HG03439 (cell line): ENCODE data around the gene TMEM259.

ENCODE experiments used
- ATAC-seq: cut with Tn5 transposase; IDR thresholded peaks from one replicate; pipeline ENCODE4 v1.9.1; 2021; ENCODE audit warnings: mild to moderate bottlenecking, moderate library complexity; ENCODE audit not compliant: unreplicated experiment

TMEM259 gene

DNA sequence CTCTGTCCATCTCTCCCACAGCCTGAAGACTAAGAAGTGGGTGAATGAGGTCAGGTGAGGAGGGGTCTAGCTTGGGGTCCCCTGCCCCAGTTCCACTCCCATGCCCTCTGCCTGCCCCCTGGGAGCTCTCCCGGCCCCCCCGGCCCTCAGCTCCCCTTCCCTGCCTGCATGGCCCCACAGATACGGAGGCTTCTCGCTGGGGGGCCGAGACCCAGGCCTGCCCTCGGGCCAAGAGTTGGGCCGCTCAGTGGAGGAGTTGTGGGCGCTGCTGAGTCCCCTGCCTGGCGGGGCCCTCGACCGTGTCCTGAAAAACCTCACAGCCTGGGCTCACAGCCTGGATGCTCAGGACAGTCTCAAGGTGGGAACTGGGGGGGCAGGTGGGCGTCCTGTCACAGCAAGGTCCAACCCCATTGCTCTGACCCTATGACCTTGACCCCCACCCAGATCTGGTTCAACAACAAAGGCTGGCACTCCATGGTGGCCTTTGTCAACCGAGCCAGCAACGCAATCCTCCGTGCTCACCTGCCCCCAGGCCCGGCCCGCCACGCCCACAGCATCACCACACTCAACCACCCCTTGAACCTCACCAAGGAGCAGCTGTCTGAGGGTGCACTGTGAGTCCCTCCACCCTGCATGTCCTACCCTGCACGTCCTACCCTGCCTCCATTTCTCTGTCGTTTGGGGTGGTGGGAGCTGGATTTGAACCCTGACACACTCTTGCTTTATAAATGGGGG, 35.1 kb upstream of the TMEM259 start:
- no peak for ATAC-seq

DNA sequence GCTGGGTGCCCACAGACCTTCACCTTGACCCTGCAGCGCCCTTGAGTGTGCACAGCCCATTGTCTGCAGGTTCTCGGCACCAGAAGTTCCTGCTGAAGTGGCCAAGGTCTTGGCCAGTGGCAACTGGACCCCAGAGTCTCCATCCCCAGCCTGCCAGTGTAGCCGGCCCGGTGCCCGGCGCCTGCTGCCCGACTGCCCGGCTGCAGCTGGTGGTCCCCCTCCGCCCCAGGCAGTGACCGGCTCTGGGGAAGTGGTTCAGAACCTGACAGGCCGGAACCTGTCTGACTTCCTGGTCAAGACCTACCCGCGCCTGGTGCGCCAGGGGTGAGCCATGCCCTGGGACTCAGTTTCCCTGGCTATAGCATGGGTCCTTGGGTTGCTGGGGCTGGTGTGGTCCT, 34.1 kb upstream of the TMEM259 start:
- no peak for ATAC-seq

DNA sequence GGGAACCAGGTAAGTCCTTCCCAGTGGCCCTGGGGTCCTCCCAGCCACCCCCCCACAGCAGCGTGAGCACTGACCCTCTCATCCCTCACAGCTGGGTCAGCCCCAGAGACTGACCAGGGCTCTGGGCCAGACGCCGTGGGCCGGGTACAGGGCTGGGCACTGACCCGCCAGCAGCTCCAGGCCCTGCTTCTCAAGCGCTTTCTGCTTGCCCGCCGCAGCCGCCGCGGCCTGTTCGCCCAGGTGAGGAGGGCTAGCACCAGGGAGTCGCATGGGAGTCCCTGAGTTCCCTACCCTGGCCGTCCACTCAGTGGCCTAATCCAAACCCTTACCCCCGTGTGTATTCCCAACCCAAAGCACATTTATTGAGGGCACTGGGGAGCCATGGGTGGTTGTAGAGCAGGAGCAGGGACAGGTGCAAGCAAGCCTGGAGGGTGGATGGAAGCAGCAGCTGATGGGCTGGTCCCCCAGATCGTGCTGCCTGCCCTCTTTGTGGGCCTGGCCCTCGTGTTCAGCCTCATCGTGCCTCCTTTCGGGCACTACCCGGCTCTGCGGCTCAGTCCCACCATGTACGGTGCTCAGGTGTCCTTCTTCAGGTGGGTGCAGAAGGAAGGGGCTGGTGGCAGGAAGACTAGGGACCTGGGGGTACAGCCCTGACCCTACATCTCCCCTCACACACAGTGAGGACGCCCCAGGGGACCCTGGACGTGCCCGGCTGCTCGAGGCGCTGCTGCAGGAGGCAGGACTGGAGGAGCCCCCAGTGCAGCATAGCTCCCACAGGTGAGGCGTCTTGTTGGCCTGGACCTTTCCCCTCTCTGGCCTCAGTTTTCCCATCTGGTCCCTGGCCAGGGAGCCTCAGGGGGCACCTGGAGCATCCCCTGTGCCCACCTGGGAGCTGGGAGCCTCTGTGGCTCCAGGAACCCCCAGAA, 33.4 kb upstream of the TMEM259 start:
- ATAC-seq = no peak

DNA sequence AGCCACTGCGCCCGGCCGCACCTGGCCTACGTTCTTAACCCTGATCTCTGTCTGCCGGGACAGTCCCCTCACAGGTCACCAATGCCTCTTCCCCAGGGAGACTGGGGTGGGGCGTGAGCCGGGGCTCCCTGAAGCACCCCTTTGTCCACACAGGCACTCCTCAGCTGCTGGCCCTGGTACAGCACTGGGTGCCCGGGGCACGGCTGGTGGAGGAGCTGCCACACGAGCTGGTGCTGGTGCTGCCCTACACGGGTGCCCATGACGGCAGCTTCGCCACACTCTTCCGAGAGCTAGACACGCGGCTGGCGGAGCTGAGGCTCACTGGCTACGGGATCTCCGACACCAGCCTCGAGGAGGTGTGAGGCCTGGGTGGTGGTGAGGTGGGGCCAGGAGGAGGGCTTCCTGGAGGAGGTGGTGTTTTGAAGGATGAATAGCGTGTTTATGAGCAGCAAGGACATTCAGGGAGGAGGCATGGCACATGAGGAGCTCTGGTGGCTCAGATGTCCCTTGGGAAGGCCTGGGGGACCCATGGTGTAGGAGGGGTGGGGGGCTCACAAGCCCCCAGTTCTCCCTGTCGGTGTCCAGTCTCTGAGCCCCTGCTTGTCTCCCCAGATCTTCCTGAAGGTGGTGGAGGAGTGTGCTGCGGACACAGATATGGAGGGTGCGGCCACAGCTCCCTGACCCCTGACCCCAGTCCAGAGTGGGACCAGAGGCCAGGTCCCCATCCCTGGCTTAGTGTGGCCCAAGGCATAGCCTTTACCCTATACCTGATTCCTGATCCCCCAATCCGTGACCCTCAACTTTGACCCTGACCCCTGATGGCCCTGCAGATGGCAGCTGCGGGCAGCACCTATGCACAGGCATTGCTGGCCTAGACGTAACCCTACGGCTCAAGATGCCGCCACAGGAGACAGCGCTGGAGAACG, 32.5 kb upstream of the TMEM259 start:
- no peak for ATAC-seq

DNA sequence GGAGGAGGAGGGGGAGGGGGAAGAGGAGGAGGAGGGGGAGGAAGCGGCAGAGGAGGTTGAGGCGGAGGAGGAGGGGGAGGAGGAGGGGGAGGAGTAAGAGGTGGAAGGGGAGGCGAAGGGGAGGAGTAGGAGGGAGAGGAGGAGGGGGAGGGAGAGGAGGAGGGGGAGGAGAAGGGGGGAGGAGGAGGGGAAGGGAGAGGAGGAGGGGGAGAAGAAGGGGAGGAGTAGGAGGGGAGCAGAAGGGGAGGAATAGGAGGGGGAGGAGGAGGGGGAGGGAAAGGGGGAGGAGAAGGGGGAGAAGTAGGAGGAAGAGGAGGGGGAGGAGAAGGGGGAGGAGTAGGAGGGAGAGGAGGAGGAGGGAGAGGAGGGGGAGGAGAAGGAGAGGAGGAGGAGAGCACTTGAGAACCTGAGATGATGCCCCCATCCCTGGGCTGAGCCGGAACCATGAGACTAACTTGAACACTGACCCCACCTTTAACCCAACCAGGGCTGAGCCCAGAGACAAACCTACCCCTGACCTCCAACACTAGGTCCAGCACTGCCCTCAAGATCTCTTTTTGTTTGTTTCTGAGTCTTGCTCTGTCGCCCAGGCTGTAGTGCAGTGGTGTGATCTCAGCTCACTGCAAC, 31.5 kb upstream of the TMEM259 start:
- ATAC-seq = no peak

DNA sequence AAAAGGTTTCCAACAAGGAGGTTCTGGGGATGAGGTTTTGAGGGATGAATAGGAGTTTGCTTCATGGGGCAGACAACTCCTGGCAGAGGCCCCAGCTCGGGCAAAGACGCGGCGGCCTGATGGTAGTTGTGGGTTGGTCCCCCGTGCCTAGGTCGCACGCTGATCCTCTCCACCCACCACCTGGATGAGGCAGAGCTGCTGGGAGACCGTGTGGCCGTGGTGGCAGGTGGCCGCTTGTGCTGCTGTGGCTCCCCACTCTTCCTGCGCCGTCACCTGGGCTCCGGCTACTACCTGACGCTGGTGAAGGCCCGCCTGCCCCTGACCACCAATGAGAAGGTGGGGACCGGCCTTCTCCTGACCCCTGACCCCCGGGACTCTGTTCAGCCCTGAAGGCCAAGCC, 30.9 kb upstream of the TMEM259 start:
- no peak for ATAC-seq

DNA sequence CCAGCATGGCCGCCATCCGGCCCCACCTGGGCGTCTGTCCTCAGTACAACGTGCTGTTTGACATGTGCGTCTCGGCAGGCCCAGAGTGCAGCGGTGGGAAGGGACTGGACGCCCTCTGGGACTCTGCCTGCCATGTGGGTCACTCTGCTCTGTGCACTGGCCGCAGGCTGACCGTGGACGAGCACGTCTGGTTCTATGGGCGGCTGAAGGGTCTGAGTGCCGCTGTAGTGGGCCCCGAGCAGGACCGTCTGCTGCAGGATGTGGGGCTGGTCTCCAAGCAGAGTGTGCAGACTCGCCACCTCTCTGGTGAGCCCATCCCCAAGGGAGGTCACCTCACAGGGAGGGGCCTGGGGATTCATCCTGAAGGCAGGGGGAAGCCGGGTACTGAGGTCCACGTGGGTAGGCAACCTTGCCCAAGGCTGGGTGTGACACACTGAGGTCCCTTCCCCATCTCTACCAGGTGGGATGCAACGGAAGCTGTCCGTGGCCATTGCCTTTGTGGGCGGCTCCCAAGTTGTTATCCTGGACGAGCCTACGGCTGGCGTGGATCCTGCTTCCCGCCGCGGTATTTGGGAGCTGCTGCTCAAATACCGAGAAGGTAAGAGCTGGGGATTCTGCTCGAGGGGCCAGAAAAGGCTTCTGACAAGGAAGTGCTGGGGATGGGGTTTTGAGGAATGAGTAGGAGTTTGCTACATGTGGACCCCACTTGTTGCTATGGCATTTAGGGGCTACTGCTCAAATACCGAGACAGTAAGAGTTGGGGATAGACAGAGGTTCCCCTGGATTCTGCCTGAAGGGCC, 30.3 kb upstream of the TMEM259 start:
- no peak for ATAC-seq

DNA sequence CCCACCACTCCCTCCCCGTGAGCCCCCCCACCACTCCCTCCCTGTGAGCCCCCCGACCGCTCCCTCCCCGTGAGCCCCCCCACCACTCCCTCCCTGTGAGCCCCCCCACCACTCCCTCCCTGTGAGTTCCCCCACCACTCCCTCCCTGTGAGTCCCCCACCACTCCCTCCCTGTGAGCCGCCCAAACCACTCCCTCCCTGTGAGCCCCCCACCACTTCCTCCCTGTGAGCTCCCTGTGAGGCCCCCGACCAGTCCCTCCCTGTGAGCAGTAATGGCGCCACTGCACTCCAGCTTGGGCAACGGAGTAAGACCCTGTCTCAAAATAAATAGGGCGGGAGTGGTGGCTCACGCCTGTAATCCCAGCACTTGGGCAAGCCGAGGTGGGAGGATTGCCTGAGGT, 28.9 kb upstream of the TMEM259 start:
- ATAC-seq = no peak

DNA sequence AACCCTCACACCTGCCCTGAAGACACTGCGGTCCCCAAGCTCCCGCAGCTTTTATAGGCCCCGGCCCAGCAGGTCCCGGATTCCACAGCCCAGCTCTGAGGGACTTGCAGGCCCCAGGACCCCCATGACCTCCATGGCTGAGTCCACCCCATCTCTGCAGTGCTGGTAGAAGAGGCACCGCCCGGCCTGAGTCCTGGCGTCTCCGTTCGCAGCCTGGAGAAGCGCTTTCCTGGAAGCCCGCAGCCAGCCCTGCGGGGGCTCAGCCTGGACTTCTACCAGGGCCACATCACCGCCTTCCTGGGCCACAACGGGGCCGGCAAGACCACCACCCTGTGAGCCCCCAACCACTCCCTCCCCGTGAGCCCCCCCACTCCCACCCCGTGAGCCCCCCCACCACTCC, 28.2 kb upstream of the TMEM259 start:
- ATAC-seq = no peak

DNA sequence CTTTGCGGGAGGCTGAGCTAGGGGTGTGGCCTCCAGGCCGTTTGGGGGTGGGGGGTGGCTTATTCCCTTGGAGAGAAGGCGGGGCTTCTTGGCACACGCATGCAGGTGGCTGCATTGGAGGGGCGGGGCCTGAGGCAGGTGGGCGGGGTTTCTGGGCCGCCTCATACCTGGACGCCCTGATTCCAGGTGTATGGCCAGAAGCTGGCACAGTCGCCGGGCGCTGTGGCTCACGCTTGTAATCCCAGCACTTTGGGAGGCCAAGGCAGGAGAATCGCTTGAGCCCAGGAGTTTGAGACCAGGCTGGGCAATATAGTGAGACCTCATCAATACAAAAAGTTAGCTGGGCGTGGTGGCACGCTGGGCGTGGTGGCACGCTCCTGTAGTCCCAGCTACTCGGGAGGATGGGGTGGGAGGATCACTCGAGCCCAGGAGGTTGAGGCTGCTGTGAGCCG, 26.8 kb upstream of the TMEM259 start:
- ATAC-seq = no peak

DNA sequence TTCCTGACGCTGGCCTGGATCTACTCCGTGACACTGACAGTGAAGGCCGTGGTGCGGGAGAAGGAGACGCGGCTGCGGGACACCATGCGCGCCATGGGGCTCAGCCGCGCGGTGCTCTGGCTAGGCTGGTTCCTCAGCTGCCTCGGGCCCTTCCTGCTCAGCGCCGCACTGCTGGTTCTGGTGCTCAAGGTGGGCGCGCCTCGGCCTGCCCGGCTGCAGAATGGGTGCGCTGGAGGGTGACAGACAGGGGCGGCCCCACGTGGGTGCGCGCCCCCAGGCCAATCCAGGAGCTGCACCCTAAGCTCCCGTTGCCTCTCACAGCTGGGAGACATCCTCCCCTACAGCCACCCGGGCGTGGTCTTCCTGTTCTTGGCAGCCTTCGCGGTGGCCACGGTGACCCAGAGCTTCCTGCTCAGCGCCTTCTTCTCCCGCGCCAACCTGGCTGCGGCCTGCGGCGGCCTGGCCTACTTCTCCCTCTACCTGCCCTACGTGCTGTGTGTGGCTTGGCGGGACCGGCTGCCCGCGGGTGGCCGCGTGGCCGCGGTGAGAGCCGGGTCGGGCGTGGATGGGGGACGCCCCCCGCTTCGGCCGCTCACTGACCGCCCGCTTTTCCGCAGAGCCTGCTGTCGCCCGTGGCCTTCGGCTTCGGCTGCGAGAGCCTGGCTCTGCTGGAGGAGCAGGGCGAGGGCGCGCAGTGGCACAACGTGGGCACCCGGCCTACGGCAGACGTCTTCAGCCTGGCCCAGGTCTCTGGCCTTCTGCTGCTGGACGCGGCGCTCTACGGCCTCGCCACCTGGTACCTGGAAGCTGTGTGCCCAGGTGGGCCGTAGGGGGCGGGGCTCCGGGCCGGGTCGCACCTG, 26.1 kb upstream of the TMEM259 start:
- no peak for ATAC-seq

DNA sequence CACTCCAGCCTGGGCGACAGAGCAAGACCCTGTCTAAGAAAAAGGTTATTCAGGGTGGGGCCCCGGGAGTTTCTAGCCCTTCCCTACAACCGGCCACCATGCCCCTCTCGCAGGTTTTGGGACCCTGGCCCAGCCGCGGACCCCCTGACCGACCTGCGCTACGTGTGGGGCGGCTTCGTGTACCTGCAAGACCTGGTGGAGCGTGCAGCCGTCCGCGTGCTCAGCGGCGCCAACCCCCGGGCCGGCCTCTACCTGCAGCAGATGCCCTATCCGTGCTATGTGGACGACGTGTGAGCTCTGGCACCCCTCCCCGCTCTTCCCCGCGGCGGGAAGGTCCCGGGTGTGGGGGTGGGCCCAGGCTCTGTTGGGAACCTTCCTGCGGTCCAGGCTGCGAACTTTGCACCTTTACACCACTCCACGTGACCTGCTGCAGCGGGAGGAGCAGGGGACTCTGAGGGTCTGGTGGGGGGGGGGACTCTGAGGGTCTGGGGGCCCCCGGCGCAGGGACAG, 25.2 kb upstream of the TMEM259 start:
- ATAC-seq = no peak

DNA sequence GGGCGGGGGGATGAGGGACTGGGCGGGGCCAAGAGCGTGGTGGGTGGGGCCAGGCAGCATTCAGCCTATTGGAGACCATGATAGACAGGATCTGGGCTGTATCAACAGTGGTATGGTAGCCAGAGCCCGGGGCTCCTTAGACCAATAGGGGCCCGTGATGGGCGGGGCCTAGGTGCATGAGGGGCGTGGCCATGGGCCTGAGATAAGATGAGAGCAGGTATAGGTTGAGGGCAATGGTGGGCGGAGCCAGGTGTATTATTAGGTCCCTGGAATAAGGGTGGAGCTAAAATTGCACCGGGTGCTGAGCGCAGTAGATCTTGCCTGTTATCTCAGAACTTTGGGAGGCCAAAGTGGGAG, 24.3 kb upstream of the TMEM259 start:
- no peak for ATAC-seq

DNA sequence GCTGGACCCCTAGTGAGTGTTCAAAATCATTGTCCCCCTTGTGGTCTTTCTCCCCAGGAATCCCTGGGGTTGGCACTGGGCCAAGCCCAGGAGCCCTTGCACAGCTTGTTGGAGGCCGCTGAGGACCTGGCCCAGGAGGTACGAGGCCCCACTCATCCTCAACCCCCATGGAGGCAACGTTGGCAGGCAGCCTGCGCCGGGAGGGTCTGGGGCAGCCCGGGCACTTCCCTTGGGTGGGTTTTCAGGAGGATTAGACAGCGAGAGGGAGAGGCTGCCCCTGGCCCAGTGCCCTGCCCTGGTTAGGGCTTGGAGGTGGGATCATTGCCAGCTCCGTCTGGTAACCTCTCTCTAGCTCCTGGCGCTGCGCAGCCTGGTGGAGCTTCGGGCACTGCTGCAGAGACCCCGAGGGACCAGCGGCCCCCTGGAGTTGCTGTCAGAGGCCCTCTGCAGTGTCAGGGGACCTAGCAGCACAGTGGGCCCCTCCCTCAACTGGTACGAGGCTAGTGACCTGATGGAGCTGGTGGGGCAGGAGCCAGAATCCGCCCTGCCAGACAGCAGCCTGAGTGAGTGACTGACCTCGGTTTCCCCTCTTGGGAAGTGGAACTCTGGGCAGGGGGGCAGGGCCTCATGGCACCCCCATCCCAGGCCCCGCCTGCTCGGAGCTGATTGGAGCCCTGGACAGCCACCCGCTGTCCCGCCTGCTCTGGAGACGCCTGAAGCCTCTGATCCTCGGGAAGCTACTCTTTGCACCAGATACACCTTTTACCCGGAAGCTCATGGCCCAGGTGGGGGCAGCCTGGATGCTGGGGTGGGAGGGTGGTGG, 22.0 kb upstream of the TMEM259 start:
- ATAC-seq = no peak

DNA sequence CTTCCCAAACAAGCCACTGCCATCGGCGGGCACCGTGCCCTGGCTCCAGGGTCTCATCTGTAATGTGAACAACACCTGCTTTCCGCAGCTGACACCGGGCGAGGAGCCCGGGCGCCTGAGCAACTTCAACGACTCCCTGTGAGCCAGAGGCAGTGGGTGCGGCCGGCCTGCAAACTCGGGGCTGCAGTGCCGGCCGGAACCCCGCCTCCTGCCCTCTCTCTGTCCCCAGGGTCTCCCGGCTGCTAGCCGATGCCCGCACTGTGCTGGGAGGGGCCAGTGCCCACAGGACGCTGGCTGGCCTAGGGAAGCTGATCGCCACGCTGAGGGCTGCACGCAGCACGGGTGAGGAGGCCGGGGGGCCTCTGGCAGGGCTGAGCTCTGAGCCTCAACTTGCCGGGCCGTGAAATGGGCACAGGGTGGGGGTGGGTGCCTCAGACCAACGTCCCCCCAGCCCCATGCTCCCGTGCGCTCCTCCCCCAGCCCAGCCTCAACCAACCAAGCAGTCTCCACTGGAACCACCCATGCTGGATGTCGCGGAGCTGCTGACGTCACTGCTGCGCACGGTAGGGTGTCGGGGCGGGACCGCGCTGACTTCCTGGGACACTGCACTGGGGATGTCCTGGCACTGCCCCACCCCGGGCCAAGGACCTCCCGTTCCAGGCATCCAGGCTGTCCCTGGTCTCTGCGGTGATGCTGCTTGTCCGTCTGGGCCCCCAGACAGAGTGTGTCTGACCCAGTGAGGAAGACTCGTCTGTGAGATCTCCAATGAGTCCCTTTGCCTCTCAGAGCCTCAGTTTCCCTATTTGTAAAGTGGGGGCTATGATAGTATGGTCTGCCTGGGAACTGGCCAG, 21.1 kb upstream of the TMEM259 start:
- ATAC-seq = no peak

DNA sequence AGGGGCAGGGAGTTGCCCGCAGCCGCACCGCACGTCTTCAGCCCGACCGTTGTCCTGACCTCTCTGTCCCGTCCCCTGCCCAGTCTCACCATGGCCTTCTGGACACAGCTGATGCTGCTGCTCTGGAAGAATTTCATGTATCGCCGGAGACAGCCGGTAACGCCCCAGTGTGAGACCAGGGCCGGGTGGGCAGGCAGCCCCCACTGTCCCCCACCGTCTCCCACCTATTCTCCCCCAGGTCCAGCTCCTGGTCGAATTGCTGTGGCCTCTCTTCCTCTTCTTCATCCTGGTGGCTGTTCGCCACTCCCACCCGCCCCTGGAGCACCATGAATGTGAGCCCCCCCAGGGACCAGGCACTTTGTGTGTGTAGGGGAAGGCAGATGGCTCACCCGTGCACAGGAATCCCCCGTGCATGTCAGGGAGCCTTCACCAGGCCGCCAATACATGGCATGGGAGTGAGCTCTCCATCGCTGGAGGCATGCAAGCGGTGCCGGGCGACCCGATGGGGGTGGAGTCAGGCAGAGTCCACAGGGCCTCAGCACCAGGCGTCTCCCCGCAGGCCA, 20.4 kb upstream of the TMEM259 start:
- no peak for ATAC-seq
